NCI-H187 (cell line): ENCODE data around the gene RAB11FIP2.
"Not testable (repeated sequence)": the region's sequence is repeated elsewhere in the genome, so short reads cannot be mapped to it uniquely, and the experiment has no call there.

ENCODE experiments used
- DNase-seq, 2 experiments: peaks; one replicate each; lab custom pipeline; 2025; lab: John Stamatoyannopoulos, UW

Gene RAB11FIP2, protein sequence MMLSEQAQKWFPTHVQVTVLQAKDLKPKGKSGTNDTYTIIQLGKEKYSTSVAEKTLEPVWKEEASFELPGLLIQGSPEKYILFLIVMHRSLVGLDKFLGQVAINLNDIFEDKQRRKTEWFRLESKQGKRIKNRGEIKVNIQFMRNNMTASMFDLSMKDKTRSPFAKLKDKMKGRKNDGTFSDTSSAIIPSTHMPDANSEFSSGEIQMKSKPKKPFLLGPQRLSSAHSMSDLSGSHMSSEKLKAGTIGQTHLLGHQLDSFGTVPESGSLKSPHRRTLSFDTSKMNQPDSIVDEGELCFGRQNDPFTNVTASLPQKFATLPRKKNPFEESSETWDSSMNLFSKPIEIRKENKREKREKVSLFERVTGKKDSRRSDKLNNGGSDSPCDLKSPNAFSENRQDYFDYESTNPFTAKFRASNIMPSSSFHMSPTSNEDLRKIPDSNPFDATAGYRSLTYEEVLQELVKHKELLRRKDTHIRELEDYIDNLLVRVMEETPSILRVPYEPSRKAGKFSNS

DNA sequence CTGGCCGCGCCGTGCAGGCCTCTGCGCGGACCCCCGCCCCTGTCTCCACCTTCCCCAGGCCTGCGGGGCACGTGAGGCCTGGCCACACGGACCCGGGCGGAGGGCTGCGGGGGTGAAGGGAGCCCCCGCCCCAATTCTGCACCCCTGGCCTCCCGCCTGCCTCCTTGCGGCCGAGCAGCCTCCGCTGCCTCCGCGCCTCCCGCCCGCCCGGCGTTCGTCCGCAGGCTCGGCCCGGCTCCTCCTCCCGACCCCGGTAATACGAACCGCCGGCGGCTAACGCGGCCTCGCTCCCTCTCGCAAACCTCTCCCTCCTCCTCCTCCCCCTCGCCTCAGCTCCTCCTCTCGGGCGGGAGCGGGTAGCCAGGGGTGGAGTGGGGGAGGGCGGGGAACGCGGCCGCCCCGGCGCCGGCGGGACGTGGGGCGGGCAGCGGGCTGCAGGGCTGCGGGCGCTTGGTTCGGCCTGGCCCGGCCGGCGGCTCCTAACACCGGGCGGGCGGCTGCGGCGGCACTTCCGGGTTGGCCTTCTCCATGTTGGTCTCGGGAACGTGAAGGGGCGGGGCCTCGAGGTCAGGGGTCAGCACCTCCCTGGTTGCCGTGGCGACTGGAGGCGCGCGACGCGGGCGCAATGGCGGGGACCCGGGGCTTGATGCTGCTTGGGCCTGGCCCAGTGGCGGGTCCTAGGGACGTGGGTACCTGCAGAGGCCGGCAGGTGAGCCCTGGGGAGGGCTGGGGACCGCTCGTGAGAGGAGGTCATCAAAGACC is at the start of gene RAB11FIP2:
Gene RAB11FIP2 (minus strand): TSS at position 547 of the 762 bp plus-strand sequence. CDS start 778 bp downstream, outside the sequence.
- peak; percentile 49 to 79 for DNase-seq

DNA sequence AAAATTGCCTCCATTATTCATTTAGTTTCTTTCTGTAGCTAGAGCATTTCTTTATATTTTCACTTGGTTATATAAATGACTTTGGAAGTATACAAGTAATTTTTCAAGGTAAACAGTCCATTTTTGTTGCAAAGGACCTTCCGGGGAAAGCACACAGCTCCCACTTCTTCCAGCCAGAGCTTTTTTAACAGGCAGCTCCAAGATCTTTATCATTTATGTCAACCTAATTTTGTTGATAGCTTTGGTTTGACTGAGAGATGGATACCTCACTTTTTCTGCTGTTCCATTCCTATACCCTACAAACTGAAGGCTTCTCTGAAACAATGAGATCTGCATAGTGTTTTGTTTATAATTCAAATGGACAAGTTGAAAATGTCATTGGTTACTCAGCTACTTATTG is 49.3 kb upstream of the RAB11FIP2 start:
- no peak for DNase-seq

DNA sequence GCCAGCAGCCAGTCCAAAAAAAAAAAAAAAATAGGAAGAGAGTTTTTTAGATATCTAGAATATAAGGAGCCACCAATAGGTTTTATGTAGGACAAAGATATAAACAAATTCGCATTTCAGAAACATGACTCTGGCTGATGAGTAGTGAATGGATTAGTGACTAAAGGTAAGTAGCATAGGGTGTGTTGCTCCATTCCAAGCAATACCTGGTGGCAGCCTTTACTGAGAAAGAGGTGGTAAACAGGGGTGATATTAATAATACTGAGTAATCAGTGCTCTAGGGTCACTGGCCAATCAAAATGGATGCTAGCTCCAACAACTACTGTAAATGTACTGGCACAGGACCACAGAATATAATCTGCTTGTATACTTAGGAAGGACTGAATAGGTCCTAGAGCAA is 45.5 kb upstream of the RAB11FIP2 start:
- DNase-seq: no peak

GRCh38 chr10:118080817-118081216 is 34.1 kb upstream of the RAB11FIP2 start:
- no peak for DNase-seq

DNA sequence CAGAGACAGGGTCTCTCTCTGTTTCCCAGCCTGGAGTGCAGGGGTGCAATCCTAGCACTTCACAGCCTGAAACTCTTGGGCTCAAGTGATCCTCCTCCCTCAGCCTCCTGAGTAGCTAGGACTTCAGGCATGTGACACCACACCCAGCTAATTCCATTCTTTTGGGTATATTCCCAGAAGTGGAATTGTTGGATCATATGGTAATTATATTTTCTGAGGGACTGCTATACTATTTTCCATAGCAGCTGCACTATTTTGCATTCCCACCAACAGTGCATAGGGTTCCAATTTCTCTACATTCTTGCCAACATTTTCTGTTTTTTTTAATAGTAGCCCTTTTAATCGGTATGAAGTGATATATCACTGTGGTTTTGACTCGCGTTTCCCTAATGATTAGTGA is 30.0 kb upstream of the RAB11FIP2 start:
- DNase-seq: no peak

DNA sequence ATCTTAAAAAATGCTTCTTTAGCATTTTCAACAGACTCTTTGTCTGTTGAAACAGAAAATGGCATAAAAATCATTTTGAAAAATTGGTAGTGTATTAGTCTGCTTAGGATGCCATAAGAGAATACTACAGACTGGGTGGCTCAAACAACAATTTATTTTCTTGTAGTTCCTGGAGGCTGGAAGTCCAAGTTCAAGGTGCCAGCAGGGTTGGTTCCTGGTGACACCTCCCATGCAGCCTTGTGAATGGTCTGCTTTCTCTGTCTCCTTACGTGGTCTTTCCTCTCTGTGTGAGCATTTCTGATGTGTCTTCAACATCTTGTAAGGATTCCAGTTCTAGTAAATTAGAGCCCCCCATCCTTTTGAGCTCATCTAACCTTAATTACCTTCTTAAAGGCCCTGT is 26.1 kb upstream of the RAB11FIP2 start:
- no peak for DNase-seq

DNA sequence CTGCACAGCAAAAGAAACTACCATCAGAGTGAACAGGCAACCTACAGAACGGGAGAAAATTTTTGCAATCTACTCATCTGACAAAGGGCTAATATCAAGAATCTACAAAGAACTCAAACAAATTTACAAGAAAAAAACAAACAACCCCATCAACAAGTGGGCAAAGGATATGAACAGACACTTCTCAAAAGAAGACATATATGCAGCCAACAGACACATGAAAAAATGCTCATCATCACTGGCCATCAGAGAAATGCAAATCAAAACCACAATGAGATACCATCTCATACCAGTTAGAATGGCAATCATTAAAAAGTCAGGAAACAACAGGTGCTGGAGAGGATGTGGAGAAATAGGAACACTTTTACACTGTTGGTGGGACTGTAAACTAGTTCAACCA is 20.6 kb upstream of the RAB11FIP2 start:
- DNase-seq: not testable (repeated sequence)

GRCh38 chr10:118062798-118063238 is 16.1 kb upstream of the RAB11FIP2 start:
- DNase-seq: no peak

DNA sequence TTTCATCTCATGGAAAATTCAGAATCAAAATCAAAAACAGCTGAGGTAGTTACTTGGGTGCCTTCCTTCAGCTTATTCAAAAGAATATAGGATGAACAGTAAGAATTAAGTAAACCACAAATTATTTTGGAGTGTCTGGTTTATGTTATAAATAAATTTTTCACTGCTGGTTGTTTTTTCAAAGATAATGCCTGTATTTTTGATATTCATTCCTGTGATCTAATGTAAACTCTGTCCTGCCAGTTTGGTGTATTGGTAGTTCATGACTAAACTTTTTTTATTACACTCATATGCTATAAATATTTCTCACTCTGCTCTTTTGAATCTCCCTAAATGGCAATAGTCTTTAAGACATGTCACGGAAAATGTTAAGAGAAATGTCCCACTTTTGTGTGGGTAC is 11.6 kb upstream of the RAB11FIP2 start:
- DNase-seq: no peak

DNA sequence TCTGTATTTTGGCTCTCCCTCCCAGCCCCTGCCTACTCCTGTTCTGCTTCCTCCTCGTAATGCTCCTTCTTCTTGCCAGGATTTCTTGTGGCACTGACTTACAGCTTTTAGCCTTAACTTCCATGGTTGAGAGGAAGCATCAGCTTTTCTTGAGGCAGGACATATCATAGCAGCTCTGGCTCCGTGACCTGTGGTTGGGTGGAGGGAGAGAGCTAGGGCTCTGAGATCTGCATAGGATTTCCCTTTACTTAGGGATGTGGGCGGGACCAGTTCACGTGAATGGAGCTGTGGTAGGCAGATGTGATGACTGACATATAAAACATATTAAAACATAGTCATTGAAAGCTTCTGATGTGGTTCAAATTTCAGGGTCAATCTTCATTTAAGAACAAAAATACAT is 10.6 kb upstream of the RAB11FIP2 start:
- DNase-seq: no peak

- no peak for DNase-seq
These were observed 7.6 kb upstream of the RAB11FIP2 start for GRCh38 chr10:118054383-118054782.

- no peak for DNase-seq
These were observed 6.1 kb upstream of the RAB11FIP2 start for GRCh38 chr10:118052816-118053215.

- no peak for DNase-seq
These were observed 1.1 kb upstream of the RAB11FIP2 start for GRCh38 chr10:118047880-118048279.

DNA sequence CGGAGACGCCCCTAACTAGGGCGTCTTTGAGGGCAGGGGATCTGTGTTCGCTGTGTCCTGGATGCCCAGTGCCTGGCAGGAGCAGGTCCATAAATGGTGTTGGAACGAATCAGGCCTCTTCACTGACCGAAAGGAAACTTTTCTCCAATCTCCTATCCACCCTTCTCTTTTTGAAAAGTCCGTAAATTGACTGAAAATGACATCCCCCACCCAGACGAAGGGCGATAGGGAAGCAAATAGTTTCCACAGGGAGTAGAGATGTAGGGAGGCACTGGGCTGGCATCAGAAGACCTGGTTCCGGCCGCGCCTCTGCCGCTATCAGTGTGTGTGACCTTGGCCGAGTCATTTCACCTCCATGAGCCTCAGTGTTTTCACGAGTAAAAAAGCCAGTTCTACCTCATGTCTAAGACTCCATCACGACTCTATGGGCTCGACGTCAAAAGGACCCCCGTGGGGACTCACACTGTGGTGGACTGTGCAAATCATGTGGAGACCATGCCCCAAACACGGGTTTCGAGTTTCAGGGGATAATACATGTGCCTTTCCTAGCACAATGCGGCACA is 497 bp upstream of the RAB11FIP2 start:
- DNase-seq: no peak

GRCh38 chr10:118045837-118046394 is 825 bp downstream of the RAB11FIP2 start:
- DNase-seq: no peak

- DNase-seq: no peak
These were observed 1.4 kb downstream of the RAB11FIP2 start for GRCh38 chr10:118045158-118045836.

GRCh38 chr10:118042827-118043242 is 3.9 kb downstream of the RAB11FIP2 start:
- DNase-seq: no peak

- DNase-seq: no peak
These were observed 4.4 kb downstream of the RAB11FIP2 start for GRCh38 chr10:118042336-118042735.

DNA sequence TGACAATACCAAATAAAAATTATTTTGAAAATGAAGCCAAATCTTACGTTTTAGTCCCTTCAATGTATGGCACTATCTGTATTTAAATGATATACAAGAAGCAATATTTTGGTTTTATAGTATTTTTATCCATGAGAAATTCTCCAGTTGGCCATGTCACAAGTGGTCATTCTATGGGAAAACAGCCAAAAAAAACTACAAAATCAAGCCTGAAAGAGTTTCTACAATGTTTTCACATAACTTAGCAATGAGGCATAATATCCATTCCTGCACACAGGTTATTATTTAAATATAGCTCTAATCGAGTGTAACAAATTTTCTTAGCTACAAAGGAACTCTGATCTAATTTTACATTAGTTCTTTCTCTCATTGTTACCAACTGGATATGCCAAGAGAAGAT is 5.4 kb downstream of the RAB11FIP2 start:
- no peak for DNase-seq

- DNase-seq: no peak
These were observed 10.4 kb downstream of the RAB11FIP2 start for GRCh38 chr10:118036281-118036875.

GRCh38 chr10:118035354-118036005 is 11.3 kb downstream of the RAB11FIP2 start:
- DNase-seq: no peak
